H9 (cell line): ENCODE measurements around the gene SECTM1. TPM values are rescaled to one million over a fixed set of nuclear protein-coding genes. Genes with fewer than 3 reads are reported as not detected.

Experiments used
- DNase-seq: peaks from one replicate; pipeline ENCODE4 v3.0.0-alpha.2; 2017
- H2AFZ ChIP-seq: one replicate; pipeline ENCODE4 v1.6.1; 2013; ENCODE audit warnings: mild to moderate bottlenecking, low read length, control low read depth, moderate library complexity
- H2AK5ac ChIP-seq: 2 replicates; pipeline ENCODE4 v1.6.1; 2013; ENCODE audit warnings: low read length, control low read depth, mixed read lengths; ENCODE audit not compliant: insufficient read length
- H2BK120ac ChIP-seq: one replicate; pipeline ENCODE4 v1.6.1; 2013; ENCODE audit warnings: low read depth, mild to moderate bottlenecking, low read length, control low read depth, inconsistent platforms; ENCODE audit not compliant: poor library complexity, severe bottlenecking
- H2BK12ac ChIP-seq: 2 replicates; pipeline ENCODE4 v1.6.1; 2013; ENCODE audit warnings: low read length, control low read depth, mixed read lengths, low read depth; ENCODE audit not compliant: insufficient read length
- H2BK15ac ChIP-seq: 2 replicates; pipeline ENCODE4 v1.6.1; 2013; ENCODE audit warnings: low read depth, low read length, control low read depth
- H2BK20ac ChIP-seq: one replicate; pipeline ENCODE4 v1.6.1; 2013; ENCODE audit warnings: low read depth, mild to moderate bottlenecking, low read length, control low read depth, inconsistent platforms; ENCODE audit not compliant: poor library complexity, severe bottlenecking
- H2BK5ac ChIP-seq: 2 replicates; pipeline ENCODE4 v1.6.1; 2013; ENCODE audit warnings: low read length, control low read depth, mixed read lengths; ENCODE audit not compliant: insufficient read length
- H3K14ac ChIP-seq: 2 replicates; pipeline ENCODE4 v1.6.1; 2013; ENCODE audit warnings: low read length, control low read depth; ENCODE audit not compliant: insufficient read depth
- H3K18ac ChIP-seq: 2 replicates; pipeline ENCODE4 v1.6.1; 2013; ENCODE audit warnings: low read depth, mild to moderate bottlenecking, mixed read lengths, low read length, control low read depth; ENCODE audit not compliant: insufficient read length
- H3K23ac ChIP-seq: 2 replicates; pipeline ENCODE4 v1.6.1; 2013; ENCODE audit warnings: low read length, control low read depth, mixed read lengths, low read depth; ENCODE audit not compliant: insufficient read length
- H3K23me2 ChIP-seq: 2 replicates; pipeline ENCODE4 v1.6.1; 2013; ENCODE audit warnings: low read depth, mild to moderate bottlenecking, mixed read lengths, low read length, control low read depth; ENCODE audit not compliant: insufficient read length, poor library complexity, severe bottlenecking
- H3K27ac ChIP-seq: 2 replicates; pipeline ENCODE4 v1.5.1; 2013; ENCODE audit warnings: low read length, control low read depth, mixed read lengths, low read depth; ENCODE audit not compliant: insufficient read length
- H3K27me3 ChIP-seq: 2 replicates; pipeline ENCODE4 v1.6.1; 2013; ENCODE audit warnings: low read length, control low read depth, inconsistent platforms; ENCODE audit not compliant: insufficient read depth
- H3K4ac ChIP-seq: 2 replicates; pipeline ENCODE4 v1.6.1; 2013; ENCODE audit warnings: low read depth, mild to moderate bottlenecking, control low read depth, inconsistent platforms, low read length, moderate library complexity
- H3K4me1 ChIP-seq: 2 replicates; pipeline ENCODE4 v1.6.1; 2013; ENCODE audit warnings: low read length, control low read depth, inconsistent platforms; ENCODE audit not compliant: insufficient read depth
- H3K4me2 ChIP-seq: 2 replicates; pipeline ENCODE4 v1.6.1; 2013; ENCODE audit warnings: low read length, control low read depth, mixed read lengths; ENCODE audit not compliant: insufficient read length, insufficient read depth
- H3K56ac ChIP-seq: 2 replicates; pipeline ENCODE4 v1.6.1; 2013; ENCODE audit warnings: low read depth, mild to moderate bottlenecking, mixed read lengths, low read length, control low read depth; ENCODE audit not compliant: insufficient read length
- H3K79me1 ChIP-seq: 2 replicates; pipeline ENCODE4 v1.6.1; 2013; ENCODE audit warnings: low read depth, mild to moderate bottlenecking, moderate library complexity, low read length, control low read depth, inconsistent platforms; ENCODE audit not compliant: insufficient read depth, poor library complexity, severe bottlenecking
- H3K79me2 ChIP-seq: 2 replicates; pipeline ENCODE4 v1.6.1; 2013; ENCODE audit warnings: low read length, control low read depth, inconsistent platforms; ENCODE audit not compliant: insufficient read depth
- H3K9ac ChIP-seq: 2 replicates; pipeline ENCODE4 v1.6.1; 2013; ENCODE audit warnings: low read length, control low read depth, mixed read lengths; ENCODE audit not compliant: insufficient read length; ENCODE audit errors: extremely low read depth
- H3K9me3 ChIP-seq: one replicate; pipeline ENCODE4 v1.6.1; 2013; ENCODE audit warnings: low read depth, low read length, inconsistent platforms; ENCODE audit not compliant: control insufficient read depth
- H3T11ph ChIP-seq: one replicate; pipeline ENCODE4 v1.6.1; 2013; ENCODE audit warnings: mild to moderate bottlenecking, low read length, control low read depth, inconsistent platforms
- H4K20me1 ChIP-seq: one replicate; pipeline ENCODE4 v1.6.1; 2013; ENCODE audit not compliant: control insufficient read depth, insufficient read length, insufficient read depth
- H4K5ac ChIP-seq: 2 replicates; pipeline ENCODE4 v1.6.1; 2013; ENCODE audit warnings: low read depth, mild to moderate bottlenecking, mixed read lengths, low read length, control low read depth; ENCODE audit not compliant: insufficient read length
- H4K8ac ChIP-seq: replicated peaks from 2 replicates; pipeline ENCODE4 v1.6.1; 2013; ENCODE audit warnings: low read length, control low read depth, mixed read lengths, low read depth; ENCODE audit not compliant: insufficient read length
- H4K91ac ChIP-seq: 2 replicates; pipeline ENCODE4 v1.6.1; 2013; ENCODE audit warnings: low read depth, mild to moderate bottlenecking, moderate library complexity, mixed read lengths, low read length, control low read depth; ENCODE audit not compliant: insufficient read length
- H3K27ac Mint-ChIP-seq, 3 experiments: 2 replicates in 2 of 3; 3 replicates in 1 of 3; pipeline ENCODE4 v1.8.0; 2020 to 2021; ENCODE audit warnings: mixed read lengths in 3 of 3, mild to moderate bottlenecking in 1 of 3, moderate library complexity in 1 of 3
- H3K27me3 Mint-ChIP-seq: 2 replicates; pipeline ENCODE4 v1.8.0; 2021; ENCODE audit warnings: low read depth, mild to moderate bottlenecking, moderate library complexity, mixed read lengths
- H3K36me3 Mint-ChIP-seq, 3 experiments: 2 replicates in 2 of 3; 3 replicates in 1 of 3; pipeline ENCODE4 v1.8.0; 2020 to 2021; ENCODE audit warnings: low read depth in 3 of 3, mixed read lengths in 3 of 3; ENCODE audit not compliant: insufficient read depth in 1 of 3
- H3K4me1 Mint-ChIP-seq, 2 experiments: 2 replicates each; pipeline ENCODE4 v1.8.0; 2020; ENCODE audit warnings: mixed read lengths in 2 of 2
- H3K4me3 Mint-ChIP-seq, 2 experiments: 2 replicates in 1 of 2; 3 replicates in 1 of 2; pipeline ENCODE4 v1.8.0; 2020 to 2021; ENCODE audit warnings: mild to moderate bottlenecking in 2 of 2, mixed read lengths in 2 of 2, moderate library complexity in 1 of 2
- H3K9me3 Mint-ChIP-seq, 2 experiments: 2 replicates in 1 of 2; 3 replicates in 1 of 2; pipeline ENCODE4 v1.8.0; 2020; ENCODE audit warnings: mild to moderate bottlenecking in 2 of 2, mixed read lengths in 2 of 2, moderate library complexity in 1 of 2
- WGBS: extraction: QIAGEN DNeasy Blood & Tissue Kit; methylation state at CpG from one replicate; pipeline ENCODE4 v1.1.7; 2013; ENCODE audit warnings: missing lambda C conversion rate, low lambda C conversion rate, mixed read lengths; ENCODE audit not compliant: insufficient read length; ENCODE audit errors: extremely low coverage; 5-methylcytosine and 5-hydroxymethylcytosine counted together
- total RNA-seq: library from RNA; stranded (reverse); gene quantifications from 2 replicates; pipeline ENCODE4 v1.2.1, GENCODE V29; 2021
- TF ChIP-seq, protein P1 (sequence below): fragments of 200-600 bp; sonication (generic); conservative IDR thresholded peaks from 3 replicates; pipeline ENCODE4 v1.8.0; 2021; ENCODE audit warnings: antibody characterized with exemption, mild to moderate bottlenecking

SECTM1 gene
- total RNA-seq, 1 experiment from 2014 or later: 0.28 TPM

- H3K27me3 ChIP-seq: no peaks in the 10 kb centered on the region
- H4K8ac ChIP-seq: no peak overlapping the region
- no peak overlapping the region for H2BK5ac ChIP-seq
- Mint-ChIP-seq H3K4me3 (no peak overlapping the region), H3K27me3 (peaks cover 15% of the 10 kb centered on the region), H3K36me3 (no peaks in the 10 kb centered on the region; a peak in 1 of 7 replicates), H3K9me3 (no peaks in the 10 kb centered on the region), H3K27ac (no peak overlapping the region), H3K4me1 (peaks cover 9 to 16% of the 10 kb centered on the region in 2 experiments)
- H2BK12ac ChIP-seq: no peak overlapping the region
- H2BK20ac ChIP-seq: no peak overlapping the region
- no peak overlapping the region for H2BK120ac ChIP-seq
- no peaks in the 10 kb centered on the region for H3K79me1 ChIP-seq
- TF ChIP-seq, protein P1, sequence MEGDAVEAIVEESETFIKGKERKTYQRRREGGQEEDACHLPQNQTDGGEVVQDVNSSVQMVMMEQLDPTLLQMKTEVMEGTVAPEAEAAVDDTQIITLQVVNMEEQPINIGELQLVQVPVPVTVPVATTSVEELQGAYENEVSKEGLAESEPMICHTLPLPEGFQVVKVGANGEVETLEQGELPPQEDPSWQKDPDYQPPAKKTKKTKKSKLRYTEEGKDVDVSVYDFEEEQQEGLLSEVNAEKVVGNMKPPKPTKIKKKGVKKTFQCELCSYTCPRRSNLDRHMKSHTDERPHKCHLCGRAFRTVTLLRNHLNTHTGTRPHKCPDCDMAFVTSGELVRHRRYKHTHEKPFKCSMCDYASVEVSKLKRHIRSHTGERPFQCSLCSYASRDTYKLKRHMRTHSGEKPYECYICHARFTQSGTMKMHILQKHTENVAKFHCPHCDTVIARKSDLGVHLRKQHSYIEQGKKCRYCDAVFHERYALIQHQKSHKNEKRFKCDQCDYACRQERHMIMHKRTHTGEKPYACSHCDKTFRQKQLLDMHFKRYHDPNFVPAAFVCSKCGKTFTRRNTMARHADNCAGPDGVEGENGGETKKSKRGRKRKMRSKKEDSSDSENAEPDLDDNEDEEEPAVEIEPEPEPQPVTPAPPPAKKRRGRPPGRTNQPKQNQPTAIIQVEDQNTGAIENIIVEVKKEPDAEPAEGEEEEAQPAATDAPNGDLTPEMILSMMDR: no peak
- H2AK5ac ChIP-seq: no peak overlapping the region
- no peak overlapping the region for H2BK15ac ChIP-seq
- no peak overlapping the region for H4K91ac ChIP-seq
- no peak overlapping the region for H3K9ac ChIP-seq
- peaks cover 2% of the 10 kb centered on the region; the same call in 1 of the 2 replicates for H3K4me1 ChIP-seq
- no peak overlapping the region for H3K4ac ChIP-seq
- H3K27ac ChIP-seq: no peak overlapping the region
- H3K4me2 ChIP-seq: no peak overlapping the region
- peaks cover 6% of the 10 kb centered on the region for H4K20me1 ChIP-seq
- H3K23me2 ChIP-seq: no peaks in the 10 kb centered on the region
- no peak overlapping the region for H3K14ac ChIP-seq
- H3K56ac ChIP-seq: no peak overlapping the region
- H4K5ac ChIP-seq: no peak overlapping the region
- H3T11ph ChIP-seq: no peak overlapping the region
- no peak overlapping the region for H2AFZ ChIP-seq
- DNase-seq: no peak
- H3K23ac ChIP-seq: no peak overlapping the region
- WGBS: no CpG with 5 or more reads among the region's 21 CpGs
- no peak overlapping the region for H3K18ac ChIP-seq
- no peaks in the 10 kb centered on the region for H3K79me2 ChIP-seq
- no peaks in the 10 kb centered on the region for H3K9me3 ChIP-seq
Observed at GRCh38 chr17:82321947-82322466, 11.6 kb downstream of the SECTM1 start.
